Measurements from ENCODE around the gene SMYD3.

Gene SMYD3

GRCh38 chr1:246448373-246448772 lies 58.7 kb downstream of the SMYD3 start (continued):
- TF ChIP-seq ZNF621 (tag by site-specific recombination; IDR thresholded peaks at IDR 0.05) (no peak), ZNF121 (tag by site-specific recombination; IDR thresholded peaks at IDR 0.05) (no peak), ZNF223 (tag by site-specific recombination; IDR thresholded peaks at IDR 0.05) (no peak), ZNF280C (tag by site-specific recombination; IDR thresholded peaks at IDR 0.05) (no peak), ZNF155 (tag by site-specific recombination; IDR thresholded peaks at IDR 0.05) (no peak), ZNF768 (tag by site-specific recombination; IDR thresholded peaks at IDR 0.05) (no peak)
- TF ChIP-seq, protein P1, sequence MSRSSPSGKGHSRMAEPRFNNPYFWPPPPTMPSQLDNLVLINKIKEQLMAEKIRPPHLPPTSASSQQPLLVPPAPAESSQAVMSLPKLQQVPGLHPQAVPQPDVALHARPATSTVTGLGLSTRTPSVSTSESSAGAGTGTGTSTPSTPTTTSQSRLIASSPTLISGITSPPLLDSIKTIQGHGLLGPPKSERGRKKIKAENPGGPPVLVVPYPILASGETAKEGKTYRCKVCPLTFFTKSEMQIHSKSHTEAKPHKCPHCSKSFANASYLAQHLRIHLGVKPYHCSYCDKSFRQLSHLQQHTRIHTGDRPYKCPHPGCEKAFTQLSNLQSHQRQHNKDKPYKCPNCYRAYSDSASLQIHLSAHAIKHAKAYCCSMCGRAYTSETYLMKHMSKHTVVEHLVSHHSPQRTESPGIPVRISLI (tag by site-specific recombination; IDR thresholded peaks at IDR 0.05): no peak

- Histone ChIP-seq H3K9me3 (ENCODE audit: control insufficient read depth, insufficient read depth, low read depth, low read length) (no peaks in the 10 kb centered on the region), H3K36me3 (ENCODE audit: control insufficient read depth in 2 of 2, insufficient read depth in 1 of 2, low read length in 2 of 2) (no peaks in the 10 kb centered on the region), H3K27ac (ENCODE audit: extremely low read depth, low read depth, low read length) (no peak overlapping the region), H3K4me3 (ENCODE audit: low read depth, low read length) (no peak overlapping the region), H3K4me1 (ENCODE audit: control insufficient read depth, insufficient read depth, low read length) (no peaks in the 10 kb centered on the region)
- POLR2A ChIA-PET: no interaction called here
- TF ChIP-seq, protein P2, sequence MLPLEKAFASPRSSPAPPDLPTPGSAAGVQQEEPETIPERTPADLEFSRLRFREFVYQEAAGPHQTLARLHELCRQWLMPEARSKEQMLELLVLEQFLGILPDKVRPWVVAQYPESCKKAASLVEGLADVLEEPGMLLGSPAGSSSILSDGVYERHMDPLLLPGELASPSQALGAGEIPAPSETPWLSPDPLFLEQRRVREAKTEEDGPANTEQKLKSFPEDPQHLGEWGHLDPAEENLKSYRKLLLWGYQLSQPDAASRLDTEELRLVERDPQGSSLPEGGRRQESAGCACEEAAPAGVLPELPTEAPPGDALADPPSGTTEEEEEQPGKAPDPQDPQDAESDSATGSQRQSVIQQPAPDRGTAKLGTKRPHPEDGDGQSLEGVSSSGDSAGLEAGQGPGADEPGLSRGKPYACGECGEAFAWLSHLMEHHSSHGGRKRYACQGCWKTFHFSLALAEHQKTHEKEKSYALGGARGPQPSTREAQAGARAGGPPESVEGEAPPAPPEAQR (tag by site-specific recombination; IDR thresholded peaks at IDR 0.05): no peak
- TF ChIP-seq ZNF26 (tag by site-specific recombination; IDR thresholded peaks at IDR 0.05): no peak
- no peak for TF ChIP-seq INSM2 (tag by site-specific recombination; IDR thresholded peaks at IDR 0.05)
- TF ChIP-seq, protein P3, sequence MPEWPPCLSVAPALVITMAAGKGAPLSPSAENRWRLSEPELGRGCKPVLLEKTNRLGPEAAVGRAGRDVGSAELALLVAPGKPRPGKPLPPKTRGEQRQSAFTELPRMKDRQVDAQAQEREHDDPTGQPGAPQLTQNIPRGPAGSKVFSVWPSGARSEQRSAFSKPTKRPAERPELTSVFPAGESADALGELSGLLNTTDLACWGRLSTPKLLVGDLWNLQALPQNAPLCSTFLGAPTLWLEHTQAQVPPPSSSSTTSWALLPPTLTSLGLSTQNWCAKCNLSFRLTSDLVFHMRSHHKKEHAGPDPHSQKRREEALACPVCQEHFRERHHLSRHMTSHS (tag by site-specific recombination; IDR thresholded peaks at IDR 0.05): no peak
- no peak for TF ChIP-seq PRDM2 (tag by site-specific recombination; IDR thresholded peaks at IDR 0.05; ENCODE audit: borderline replicate concordance)
- TF ChIP-seq KLF16 (tag by site-specific recombination; IDR thresholded peaks at IDR 0.05): no peak
- TF ChIP-seq ZNF239 (tag by site-specific recombination; IDR thresholded peaks at IDR 0.05): no peak
- TF ChIP-seq ZNF600 (tag by site-specific recombination; IDR thresholded peaks at IDR 0.05): no peak
- TF ChIP-seq ZNF596 (tag by site-specific recombination; IDR thresholded peaks at IDR 0.05): no peak
- TF ChIP-seq KLF8 (tag by site-specific recombination; IDR thresholded peaks at IDR 0.05): no peak
- no peak for TF ChIP-seq ZSCAN23 (tag by site-specific recombination; IDR thresholded peaks at IDR 0.05)
- CTCF ChIA-PET: no interaction called here
Measured at GRCh38 chr1:246447501-246447900, 59.6 kb downstream of the SMYD3 start.
